ENCODE measurements around the gene IRF7.
"Not testable (repeated sequence)": the region's sequence is repeated elsewhere in the genome, so short reads cannot be mapped to it uniquely, and the experiment has no call there.

The IRF7 gene

GRCh38 chr11:657691-658126, 42.0 kb upstream of the IRF7 start:
- no peak overlapping the region for H3K4me3 ChIP-seq (ENCODE audit: low read depth, low read length)
- TF ChIP-seq, protein P1, sequence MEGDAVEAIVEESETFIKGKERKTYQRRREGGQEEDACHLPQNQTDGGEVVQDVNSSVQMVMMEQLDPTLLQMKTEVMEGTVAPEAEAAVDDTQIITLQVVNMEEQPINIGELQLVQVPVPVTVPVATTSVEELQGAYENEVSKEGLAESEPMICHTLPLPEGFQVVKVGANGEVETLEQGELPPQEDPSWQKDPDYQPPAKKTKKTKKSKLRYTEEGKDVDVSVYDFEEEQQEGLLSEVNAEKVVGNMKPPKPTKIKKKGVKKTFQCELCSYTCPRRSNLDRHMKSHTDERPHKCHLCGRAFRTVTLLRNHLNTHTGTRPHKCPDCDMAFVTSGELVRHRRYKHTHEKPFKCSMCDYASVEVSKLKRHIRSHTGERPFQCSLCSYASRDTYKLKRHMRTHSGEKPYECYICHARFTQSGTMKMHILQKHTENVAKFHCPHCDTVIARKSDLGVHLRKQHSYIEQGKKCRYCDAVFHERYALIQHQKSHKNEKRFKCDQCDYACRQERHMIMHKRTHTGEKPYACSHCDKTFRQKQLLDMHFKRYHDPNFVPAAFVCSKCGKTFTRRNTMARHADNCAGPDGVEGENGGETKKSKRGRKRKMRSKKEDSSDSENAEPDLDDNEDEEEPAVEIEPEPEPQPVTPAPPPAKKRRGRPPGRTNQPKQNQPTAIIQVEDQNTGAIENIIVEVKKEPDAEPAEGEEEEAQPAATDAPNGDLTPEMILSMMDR (conservative IDR thresholded peaks at IDR 0.05; ENCODE audit: low read depth, low read length) = no peak
- DNase-seq (ENCODE audit: low read depth) = no peak

- H3K4me3 ChIP-seq (ENCODE audit: low read depth, low read length) = no peak overlapping the region
- TF ChIP-seq, protein P1 (conservative IDR thresholded peaks at IDR 0.05; ENCODE audit: low read depth, low read length) = no peak
- no peak for DNase-seq (ENCODE audit: low read depth)
Measured at GRCh38 chr11:656866-657265, 41.1 kb upstream of the IRF7 start.

DNA sequence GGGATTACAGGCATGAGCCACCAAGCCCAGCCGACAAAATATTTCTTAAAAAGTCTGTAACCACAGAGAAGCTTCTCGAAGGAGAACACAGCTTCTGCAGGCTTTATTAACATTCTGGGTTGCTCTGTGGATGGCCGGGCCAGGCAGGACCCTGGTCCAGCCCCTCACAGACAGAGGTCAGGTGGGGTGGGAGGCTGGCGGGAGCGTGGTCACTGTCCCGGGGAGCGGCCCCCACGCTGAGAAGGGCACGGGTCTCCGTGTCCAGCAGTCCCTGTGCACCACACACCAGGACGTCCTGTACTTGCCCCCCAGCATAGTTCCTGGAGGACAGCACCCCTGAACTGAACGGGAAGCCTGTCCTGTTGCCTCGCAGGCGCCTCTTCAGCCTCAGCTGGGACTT, 40.7 kb upstream of the IRF7 start:
- TF ChIP-seq, protein P1 (conservative IDR thresholded peaks at IDR 0.05; ENCODE audit: low read depth, low read length) = no peak
- no peak for DNase-seq (ENCODE audit: low read depth)

DNA sequence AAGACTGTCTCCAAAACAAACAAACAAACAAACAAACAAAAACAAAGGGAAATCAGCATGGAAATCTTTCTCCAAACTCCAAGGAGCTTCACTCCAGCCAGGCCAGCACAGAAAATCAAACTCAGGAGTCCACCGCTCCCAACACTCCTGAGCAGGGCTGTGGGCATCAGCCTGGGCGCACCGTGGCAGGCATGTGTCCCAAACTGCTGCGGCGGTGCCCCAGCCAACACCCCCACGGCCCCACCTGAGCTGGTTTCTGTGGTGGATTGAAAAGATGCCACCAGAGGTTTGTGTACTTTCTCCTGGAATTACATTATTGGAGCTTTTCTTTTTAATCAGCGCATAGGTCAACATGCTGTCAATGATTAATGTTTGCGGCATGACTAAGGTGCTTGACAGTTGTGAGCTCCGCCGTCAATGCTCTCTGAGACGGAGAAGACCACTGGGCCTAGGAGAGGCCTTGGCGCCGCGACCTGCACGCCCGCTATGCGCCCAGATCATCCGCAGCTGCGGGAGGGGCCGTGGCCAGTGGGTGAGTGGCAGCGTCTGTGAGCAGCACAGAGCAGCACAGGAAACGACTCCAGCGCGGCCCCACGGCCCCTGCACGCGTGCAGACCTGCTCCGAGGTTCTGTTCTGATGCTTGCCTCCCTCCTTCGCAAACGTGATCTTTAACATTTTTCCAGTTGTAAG, 39.4 kb upstream of the IRF7 start:
- no peak for DNase-seq (ENCODE audit: low read depth)
- TF ChIP-seq, protein P1 (conservative IDR thresholded peaks at IDR 0.05; ENCODE audit: low read depth, low read length) = no peak
- no peak overlapping the region for H3K4me3 ChIP-seq (ENCODE audit: low read depth, low read length)

More for the DNA sequence above, 40.7 kb upstream of the IRF7 start:
- no peak overlapping the region for H3K4me3 ChIP-seq (ENCODE audit: low read depth, low read length)

GRCh38 chr11:654444-654843, 38.7 kb upstream of the IRF7 start:
- not testable (repeated sequence) for H3K4me3 ChIP-seq (ENCODE audit: low read depth, low read length); DNase-seq (ENCODE audit: low read depth)

GRCh38 chr11:653837-654236, 38.1 kb upstream of the IRF7 start:
- TF ChIP-seq, protein P1 (conservative IDR thresholded peaks at IDR 0.05; ENCODE audit: low read depth, low read length) = no peak

GRCh38 chr11:653136-653535, 37.4 kb upstream of the IRF7 start:
- not testable (repeated sequence) for DNase-seq (ENCODE audit: low read depth); H3K4me3 ChIP-seq (ENCODE audit: low read depth, low read length)

More at GRCh38 chr11:653837-654236, 38.1 kb upstream of the IRF7 start:
- H3K4me3 ChIP-seq (ENCODE audit: low read depth, low read length) = no peak overlapping the region
- no peak for DNase-seq (ENCODE audit: low read depth)

- DNase-seq (ENCODE audit: low read depth) = no peak
- TF ChIP-seq, protein P1 (conservative IDR thresholded peaks at IDR 0.05; ENCODE audit: low read depth, low read length) = no peak
- H3K4me3 ChIP-seq (ENCODE audit: low read depth, low read length) = no peak overlapping the region
Measured at GRCh38 chr11:650482-650881, 34.7 kb upstream of the IRF7 start.

DNA sequence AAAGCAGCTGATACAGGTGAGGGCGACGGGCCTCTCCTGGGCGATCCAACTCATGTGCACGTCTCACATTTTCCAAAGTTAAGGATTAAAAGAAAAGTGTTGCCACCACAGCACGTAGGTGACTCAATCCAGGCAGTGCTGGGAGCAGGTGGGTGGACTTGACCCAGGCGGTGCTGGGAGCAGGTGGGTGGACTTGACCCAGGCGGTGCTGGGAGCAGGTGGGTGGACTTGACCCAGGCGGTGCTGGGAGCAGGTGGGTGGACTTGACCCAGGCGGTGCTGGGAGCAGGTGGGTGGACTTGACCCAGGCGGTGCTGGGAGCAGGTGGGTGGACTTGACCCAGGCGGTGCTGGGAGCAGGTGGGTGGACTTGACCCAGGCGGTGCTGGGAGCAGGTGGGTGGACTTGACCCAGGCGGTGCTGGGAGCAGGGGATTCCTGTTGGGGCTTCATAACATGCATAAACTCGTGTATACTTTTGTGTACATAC, 32.0 kb upstream of the IRF7 start:
- DNase-seq (ENCODE audit: low read depth); H3K4me3 ChIP-seq (ENCODE audit: low read depth, low read length): not testable (repeated sequence)

Measured in choroid plexus epithelial cell (primary cell).